GM10248 (cell line): Measurements from ENCODE around the gene VIM.

Source experiments
- CTCF ChIA-PET: fragments of 300-600 bp; sonication (Branson Sonifier 250); formaldehyde crosslinking; extraction: SDS; loops from one replicate; lab custom pipeline; 2021; ENCODE audit warnings: antibody characterized with exemption; lab: Yijun Ruan, JAX
- POLR2A ChIA-PET: fragments of 350-650 bp; sonication (Branson Sonifier 250); formaldehyde crosslinking; extraction: SDS; loops from one replicate; lab custom pipeline; 2020; ENCODE audit warnings: antibody characterized with exemption; lab: Yijun Ruan, JAX
- DNase-seq: peaks from one replicate; pipeline ENCODE4 v3.0.0; 2012; ENCODE audit errors: extremely low spot score
- TF ChIP-seq, protein P1 (sequence below): IDR thresholded peaks from 2 replicates; pipeline ENCODE4 v1.5.1; 2012; ENCODE audit warnings: mild to moderate bottlenecking, low read depth; ENCODE audit errors: extremely low read depth, missing control alignments, control extremely low read depth

The VIM gene

DNA sequence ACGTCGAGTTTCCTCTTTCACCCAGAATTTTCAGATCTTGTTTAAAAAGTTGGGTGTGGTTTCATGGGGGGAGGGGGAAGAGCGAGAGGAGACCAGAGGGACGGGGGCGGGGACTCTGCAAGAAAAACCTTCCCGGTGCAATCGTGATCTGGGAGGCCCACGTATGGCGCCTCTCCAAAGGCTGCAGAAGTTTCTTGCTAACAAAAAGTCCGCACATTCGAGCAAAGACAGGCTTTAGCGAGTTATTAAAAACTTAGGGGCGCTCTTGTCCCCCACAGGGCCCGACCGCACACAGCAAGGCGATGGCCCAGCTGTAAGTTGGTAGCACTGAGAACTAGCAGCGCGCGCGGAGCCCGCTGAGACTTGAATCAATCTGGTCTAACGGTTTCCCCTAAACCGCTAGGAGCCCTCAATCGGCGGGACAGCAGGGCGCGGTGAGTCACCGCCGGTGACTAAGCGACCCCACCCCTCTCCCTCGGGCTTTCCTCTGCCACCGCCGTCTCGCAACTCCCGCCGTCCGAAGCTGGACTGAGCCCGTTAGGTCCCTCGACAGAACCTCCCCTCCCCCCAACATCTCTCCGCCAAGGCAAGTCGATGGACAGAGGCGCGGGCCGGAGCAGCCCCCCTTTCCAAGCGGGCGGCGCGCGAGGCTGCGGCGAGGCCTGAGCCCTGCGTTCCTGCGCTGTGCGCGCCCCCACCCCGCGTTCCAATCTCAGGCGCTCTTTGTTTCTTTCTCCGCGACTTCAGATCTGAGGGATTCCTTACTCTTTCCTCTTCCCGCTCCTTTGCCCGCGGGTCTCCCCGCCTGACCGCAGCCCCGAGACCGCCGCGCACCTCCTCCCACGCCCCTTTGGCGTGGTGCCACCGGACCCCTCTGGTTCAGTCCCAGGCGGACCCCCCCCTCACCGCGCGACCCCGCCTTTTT lies at the start of gene VIM:
TSS of gene VIM (plus strand) at position 151 of the 925 bp plus-strand sequence. CDS start 1,182 bp downstream, outside the sequence.
- peak; percentile 58 for DNase-seq
- CTCF ChIA-PET: interaction anchor here (1.0 to 2.4 kb wide), 4 partner anchors 9 to 27 kb away, joined by 3 to 8 read pairs (median 6); partner anchors contain the start of gene TRDMT1
- POLR2A ChIA-PET: interaction anchor here (0.6 kb wide), 1 partner anchor 411 kb away, joined by 4 read pairs; the partner anchor contains the start of gene RSU1
- TF ChIP-seq, protein P1, sequence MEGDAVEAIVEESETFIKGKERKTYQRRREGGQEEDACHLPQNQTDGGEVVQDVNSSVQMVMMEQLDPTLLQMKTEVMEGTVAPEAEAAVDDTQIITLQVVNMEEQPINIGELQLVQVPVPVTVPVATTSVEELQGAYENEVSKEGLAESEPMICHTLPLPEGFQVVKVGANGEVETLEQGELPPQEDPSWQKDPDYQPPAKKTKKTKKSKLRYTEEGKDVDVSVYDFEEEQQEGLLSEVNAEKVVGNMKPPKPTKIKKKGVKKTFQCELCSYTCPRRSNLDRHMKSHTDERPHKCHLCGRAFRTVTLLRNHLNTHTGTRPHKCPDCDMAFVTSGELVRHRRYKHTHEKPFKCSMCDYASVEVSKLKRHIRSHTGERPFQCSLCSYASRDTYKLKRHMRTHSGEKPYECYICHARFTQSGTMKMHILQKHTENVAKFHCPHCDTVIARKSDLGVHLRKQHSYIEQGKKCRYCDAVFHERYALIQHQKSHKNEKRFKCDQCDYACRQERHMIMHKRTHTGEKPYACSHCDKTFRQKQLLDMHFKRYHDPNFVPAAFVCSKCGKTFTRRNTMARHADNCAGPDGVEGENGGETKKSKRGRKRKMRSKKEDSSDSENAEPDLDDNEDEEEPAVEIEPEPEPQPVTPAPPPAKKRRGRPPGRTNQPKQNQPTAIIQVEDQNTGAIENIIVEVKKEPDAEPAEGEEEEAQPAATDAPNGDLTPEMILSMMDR: no peak

DNA sequence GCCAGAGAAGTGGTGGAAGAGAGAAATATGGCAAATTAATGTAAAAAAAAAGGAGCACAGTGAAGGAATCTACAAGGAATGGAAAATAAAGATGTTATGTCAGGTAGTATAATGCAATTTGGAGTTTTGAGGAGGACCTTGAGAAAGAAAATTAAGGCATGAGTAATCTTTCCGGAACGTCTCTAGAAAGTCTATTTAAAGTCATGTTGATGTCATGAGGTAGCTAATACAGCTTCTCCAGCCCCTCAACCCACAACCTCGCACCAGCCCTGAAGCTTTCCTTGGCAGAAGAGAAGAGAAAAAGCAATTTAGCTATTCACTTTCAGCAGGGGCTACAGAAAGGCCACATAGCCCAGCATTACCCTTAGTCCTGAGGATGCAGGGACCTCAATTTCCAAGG lies 49.0 kb upstream of the VIM start:
- no peak for DNase-seq
- ChIA-PET CTCF (interaction anchor here (1.4 kb wide), 1 partner anchor 12 kb away, joined by 3 read pairs; no protein-coding TSS in a partner anchor), POLR2A (no interaction called here)
- TF ChIP-seq, protein P1: no peak

DNA sequence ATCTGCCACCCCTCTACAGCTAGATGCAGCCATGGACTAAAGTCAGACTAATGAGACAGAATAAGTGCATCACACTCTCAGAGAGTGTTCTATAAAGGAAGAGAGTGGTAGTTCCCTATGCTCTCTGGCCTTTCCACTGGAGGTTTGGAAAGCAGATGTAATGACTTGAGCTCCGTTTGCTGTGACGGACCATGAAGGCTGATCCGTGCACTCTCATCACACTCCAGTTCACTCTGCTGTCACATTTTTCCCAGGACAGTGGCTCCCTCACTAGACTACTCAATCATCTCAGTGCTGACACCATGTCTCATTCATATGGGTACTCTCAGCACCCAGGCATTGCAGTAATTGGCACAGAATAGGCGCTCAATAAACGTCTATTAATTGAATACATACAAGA lies 46.9 kb upstream of the VIM start:
- ChIA-PET CTCF (interaction anchor here (1.1 to 1.4 kb wide), 2 partner anchors 10 to 29 kb away, joined by 3 read pairs; no protein-coding TSS in a partner anchor), POLR2A (no interaction called here)
- DNase-seq: no peak
- TF ChIP-seq, protein P1: no peak

DNA sequence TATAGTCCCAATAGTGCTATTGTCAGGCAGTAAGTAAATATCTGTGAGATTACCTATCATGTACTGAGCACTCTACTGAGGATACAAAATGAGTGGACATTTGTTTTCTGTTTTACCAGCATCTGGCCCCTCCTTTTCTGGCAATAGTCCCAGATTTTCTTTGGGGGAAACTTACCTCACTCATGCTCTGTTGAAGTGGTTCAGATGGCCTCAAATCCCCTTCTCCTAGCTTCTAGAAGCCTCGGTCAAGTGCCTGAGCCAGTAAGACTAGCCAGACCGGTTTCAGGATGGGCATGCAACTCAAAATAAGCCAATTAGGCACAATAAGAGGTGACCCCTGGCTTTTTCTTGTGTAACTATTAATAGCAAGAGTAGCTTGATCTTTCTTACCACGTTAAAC lies 46.3 kb upstream of the VIM start:
- DNase-seq: no peak
- TF ChIP-seq, protein P1: no peak
- POLR2A ChIA-PET: no interaction called here
- CTCF ChIA-PET: interaction anchor here (1.1 to 1.4 kb wide), 2 partner anchors 10 to 30 kb away, joined by 3 read pairs; no protein-coding TSS in a partner anchor

DNA sequence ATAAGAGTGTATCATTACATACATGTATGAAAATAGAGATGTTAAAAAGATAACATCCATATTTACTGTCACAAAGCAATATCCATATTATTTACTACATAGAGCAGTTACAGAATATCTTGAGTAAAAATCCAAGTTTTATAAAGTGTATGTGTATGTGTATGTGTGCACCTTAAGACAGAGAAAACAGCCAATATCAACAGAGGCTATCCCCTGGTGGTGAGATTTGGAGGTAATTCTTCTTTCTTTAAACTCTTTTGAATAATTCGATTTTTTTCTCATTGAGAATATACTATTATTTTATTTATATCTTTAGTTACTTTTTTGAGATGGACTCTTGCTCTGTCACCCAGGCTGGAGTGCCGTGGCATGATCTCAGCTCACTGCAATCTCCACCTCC lies 44.9 kb upstream of the VIM start:
- TF ChIP-seq, protein P1: no peak
- ChIA-PET POLR2A (no interaction called here), CTCF (interaction anchor here (0.8 kb wide), 1 partner anchor 12 kb away, joined by 3 read pairs; no protein-coding TSS in a partner anchor)
- no peak for DNase-seq

DNA sequence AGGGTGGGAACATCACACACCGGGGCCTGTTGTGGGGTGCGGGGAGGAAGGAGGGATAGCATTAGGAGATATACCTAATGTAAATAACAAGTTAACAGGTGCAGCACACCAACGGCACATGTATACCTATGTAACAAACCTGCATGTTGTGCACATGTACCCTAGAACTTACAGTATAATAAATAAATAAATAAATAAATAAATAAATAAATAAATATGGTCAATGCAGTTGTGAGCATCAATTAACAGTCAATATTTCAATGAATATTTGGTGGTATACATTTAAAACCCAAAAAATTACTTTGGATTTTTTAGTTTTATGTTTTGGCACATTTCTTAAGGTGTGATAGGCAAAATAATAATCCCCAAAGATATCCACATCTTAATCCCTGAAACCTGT lies 42.2 kb upstream of the VIM start:
- POLR2A ChIA-PET: no interaction called here
- no peak for DNase-seq
- TF ChIP-seq, protein P1: no peak
- CTCF ChIA-PET: no interaction called here
